Middle frontal gyrus (tissue), 1 donor: ENCODE measurements around the gene SLC22A4.

Experiments
- DNase-seq: peaks from one replicate; pipeline ENCODE4 v3.0.0-alpha.2; 2015; ENCODE audit warnings: low spot score; ENCODE audit errors: extremely low spot score

SLC22A4 gene

DNA sequence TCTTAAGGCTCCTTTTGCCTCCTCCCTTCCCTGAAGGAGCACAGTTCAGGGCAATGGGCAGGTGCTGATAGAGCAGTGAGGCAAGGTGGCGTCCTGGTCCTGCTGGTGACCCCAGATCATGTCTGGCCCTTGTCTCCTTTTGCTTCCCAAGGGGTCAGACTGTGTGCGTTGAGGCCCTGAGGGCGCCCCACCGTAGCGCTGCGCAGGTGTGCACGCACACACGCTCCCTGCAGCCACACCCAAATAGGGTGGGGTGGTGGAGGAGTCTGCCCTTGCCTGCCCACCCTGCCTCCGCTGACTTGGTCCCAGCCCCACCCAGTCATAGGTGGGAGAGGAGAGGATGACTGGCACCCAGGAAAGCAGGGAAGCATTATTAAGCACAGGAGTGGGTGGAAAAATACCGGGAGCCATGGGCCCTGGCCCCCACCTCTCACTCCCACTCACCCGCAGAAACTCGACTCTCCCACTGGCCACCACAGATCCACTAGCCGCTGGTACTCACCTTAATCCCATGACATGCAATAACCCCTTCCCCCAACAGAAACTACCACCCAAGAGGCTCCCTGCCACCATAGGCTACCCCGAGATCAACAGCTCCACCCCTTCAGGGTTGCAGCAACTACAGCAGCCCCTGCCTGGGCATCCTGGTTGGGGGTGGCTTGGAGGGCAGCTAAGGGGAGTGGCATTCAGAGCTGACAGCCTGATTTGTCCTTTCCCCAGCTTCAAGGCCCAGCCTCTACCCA is 20.0 kb upstream of the SLC22A4 start:
- no peak for DNase-seq

DNA sequence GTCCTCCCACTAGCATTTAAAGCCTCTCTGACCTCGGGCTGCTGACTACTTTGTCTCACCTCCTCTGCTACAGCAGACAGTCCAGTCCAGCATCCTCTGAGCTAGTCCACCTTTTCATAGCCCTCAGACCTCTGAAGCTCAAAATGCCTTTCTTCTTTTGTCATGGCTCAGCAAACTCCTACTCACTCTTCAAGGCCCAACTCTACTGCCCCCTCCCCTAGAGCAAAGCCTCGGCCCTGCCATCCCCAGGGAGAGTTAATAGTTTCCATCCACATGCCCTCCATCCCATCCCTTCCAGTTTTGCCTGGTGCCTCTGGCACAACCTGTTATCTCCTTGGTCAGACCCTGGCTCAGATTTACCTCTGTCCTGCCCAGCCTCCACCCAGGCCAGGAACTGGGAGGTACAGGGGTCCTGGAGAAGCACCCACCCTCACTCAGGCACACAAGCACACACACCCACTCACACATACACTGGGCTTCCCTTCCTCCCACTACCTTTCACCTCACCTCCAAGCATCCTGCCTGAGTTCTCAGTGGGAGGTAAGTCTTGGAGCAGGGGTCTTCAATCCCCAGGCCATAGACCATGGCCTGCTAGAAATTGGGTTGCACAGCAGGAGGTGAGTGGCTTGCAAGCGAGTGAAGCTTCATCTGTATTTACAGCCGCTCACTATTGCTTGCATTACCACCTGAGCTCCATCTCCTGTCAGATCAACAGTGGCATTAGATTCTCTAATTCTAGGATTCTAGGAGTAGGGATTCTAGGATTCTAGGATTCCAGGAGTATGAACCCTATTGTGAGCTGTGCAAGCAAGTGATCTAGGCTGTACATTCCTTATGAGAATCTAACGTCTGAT is 18.6 kb upstream of the SLC22A4 start:
- no peak for DNase-seq

DNA sequence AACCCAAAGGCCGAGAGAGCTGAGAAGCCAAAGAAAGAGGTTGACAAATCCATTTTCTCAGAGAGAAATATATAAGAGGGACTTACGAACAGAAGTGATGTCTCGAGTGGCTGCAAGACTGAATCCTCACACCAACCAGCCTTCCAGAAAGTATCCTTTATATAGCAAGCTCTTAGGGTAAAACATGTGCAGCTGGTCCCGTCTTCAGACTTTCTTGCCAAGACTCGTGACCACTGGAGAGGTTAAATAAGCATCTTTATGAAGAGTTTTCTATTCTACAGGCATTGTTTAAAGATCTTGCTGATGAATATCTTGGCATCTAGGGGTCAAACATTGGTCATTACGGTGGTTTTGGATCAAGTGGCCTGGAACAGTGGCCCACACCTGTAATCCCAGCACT is 16.9 kb upstream of the SLC22A4 start:
- no peak for DNase-seq

DNA sequence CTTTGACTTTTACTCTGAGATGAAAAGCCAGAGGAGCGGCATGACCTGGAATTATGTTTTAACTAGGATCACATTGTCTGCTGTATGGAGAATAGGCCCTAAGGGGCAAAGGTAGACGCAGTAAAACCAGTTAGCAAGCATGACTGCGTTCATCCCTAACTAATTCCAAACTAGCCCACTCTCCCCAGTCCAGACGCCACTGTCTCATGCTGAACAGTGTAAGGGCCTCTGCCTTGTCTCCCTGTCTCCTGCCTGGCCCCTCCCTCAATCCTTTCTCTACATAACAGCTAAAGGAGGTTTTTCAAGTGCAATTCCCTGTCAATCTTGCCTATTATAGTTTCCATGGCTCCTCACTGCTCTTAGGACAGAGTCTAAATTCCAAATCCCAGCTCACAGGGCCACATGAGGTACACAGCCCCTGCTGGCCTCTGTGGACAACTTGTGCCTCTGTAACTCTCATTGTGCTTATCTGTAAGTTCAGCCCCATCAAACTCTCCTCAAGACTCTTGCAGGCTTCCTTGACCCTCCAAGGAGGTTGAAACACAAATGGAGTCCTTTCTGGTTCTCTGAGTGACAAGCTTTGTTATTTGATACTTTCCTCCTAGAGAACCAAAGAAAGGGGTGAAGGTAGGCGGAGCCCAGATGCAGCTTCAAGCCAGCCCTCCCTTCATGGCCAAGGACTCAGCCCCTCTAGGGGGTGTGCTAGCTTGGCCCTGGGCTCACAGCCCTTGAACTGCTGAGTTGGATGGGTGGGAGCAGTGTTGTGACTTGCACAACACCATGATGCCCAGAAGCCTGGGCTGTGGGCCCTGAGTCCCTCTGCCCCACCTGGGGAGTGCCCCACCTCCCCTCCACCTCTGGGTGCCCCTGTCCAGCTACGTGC is 16.0 kb upstream of the SLC22A4 start:
- no peak for DNase-seq

DNA sequence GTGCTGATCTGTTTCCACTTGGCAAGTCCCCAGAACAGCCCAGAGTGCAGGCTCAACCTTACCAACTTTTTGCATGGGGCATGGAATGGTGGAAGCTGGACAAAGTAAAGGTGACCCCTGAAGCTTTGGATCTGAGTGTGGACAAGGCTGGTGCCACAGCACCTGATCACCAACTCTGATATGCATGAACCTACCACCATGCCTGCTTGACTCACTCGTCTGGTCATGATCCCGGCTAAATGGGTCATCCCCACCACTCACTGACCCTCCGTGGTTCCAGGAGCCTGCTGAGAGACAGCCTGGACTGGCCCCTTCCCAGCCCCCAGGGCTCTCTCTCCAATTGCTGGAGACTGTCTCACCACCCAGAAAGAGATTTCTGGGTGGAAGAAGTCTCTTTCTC is 14.4 kb upstream of the SLC22A4 start:
- DNase-seq: no peak

DNA sequence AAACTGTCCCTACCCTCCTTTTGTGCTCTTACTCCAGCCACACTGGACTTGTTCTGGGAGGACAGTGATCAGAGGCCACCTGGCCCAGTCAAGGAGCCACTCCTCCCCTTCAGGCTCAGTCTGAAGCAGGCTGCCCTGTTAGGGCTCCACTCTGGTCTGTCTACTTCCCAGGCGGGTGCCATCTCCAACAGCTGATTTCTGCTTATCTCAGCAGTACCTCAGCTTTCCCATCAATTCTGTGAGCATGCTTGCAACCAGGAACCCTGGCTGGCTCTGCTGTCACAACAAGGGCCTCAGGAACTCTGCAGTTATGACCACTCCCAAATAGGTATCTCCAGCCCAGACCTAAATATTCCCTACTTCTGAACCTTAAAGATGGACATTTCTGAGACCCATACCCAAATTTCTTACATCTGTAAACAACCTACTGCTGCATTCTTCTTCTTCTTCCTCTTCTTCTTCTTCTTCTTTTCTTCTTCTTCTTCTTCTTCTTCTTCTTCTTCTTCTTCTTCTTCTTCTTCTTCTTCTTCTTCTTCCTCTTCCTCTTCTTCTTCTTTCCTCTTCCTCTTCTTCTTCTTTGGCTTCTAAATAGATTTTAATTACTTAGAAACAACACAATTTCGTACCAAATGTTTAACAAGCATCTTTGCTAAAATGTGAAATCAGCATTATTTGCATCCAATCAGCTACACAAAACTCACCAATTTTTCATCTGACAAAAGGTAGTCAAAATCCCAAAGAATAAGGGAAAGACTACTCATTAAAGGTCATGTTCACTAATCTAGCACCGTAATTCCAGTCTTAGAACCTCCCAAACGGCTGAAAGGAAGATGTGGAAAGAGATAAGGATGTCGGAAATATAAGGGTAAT is 13.6 kb upstream of the SLC22A4 start:
- DNase-seq: no peak

DNA sequence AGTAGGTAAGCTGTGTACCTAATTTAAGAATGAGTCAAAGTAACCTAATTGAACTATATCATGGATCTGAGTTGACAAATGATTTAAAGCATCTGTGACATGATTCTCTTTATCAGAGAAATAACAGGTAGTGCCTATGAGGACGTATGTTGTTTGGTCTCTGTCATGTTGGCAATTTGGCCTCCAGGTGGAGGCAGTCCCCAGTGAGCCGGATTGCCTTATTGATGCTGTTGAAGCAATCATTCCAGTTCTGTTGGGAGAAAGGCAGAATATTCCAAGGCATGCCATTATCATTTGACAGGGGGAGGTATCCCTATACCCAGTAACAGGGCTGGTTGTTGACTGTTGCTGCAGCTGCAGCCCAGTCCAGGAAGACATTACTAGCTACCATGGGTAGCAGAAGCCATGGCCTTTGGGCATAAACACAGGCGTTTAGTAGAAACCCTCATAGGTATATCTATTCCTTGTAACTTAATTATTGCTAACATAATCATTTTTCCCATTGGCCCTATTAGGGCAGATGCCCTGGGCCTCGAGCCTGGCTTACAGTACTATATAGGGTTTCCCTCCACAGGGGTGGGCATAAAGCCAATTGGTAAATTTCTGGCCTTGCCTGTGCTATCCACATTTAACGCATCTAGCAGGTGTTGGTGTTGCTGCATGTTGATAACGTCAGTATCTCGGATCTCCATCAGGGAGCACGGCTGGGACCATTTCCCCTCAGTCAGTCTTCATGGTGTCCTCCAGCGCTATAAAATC is 12.2 kb upstream of the SLC22A4 start:
- no peak for DNase-seq

DNA sequence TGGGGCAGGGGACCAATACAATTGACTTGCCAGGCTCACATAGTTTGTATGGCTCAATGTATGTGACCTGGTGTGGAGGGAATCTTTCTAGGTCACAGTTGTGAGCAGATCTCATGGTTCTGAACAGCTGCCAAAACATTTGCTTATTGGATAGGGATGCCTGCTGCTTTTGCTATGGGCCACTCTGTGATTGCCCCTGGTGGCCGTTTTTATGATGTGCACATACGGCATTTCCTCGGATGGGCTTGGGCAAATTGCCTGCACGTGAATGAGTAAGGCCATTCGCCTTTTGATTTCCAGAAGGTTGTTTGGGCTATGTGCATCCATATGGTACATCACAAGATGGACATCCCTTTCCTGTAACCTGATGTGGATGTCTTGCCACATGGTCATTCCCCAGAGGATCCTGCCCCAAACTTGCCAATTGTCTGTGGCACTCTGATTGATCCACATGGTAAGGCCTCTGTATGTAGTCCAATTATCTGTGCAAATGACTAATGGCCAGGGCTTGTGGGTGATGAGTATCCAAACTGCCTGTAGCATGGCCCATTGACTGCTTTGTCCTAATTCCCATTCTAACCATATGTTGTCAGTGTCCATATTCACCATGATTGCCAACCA is 10.7 kb upstream of the SLC22A4 start:
- DNase-seq: no peak

DNA sequence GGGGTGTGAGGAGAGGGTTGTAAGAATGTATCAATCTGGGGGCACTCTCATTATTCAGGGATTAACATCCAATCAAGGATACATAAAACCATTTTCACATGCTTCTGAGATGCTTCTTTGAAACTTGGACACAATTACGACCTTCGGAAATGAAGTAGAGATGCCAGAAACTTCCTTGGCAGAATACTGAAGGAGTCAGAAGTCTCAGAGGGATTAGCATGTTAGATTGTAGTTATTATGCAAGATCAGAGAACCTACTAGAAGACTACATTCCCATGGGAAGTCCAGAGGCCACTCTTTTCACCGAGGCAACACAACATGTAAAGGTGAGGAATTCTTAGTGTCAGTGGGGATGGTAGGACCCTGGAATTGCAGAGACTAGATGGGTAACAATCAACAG is 5.1 kb upstream of the SLC22A4 start:
- DNase-seq: no peak

DNA sequence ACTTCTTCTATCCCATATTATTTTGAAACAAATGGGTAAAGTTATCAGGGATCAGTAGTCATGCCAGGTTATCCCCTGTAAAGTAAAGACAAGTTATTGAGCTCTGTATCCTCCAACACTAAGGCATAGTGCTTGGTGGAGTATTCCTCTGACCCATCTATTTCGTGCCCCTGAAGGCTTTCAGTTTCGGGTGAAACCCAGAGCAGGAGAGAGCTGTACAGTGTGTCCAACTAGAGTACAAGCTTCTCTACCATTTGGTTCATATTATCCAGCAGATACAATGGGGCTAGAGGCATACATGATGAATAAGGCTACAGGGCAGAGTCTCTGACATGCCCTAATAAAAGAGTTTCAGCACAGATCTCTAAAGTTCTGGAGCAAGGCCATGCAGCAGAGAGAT is 3.2 kb upstream of the SLC22A4 start:
- DNase-seq: no peak

DNA sequence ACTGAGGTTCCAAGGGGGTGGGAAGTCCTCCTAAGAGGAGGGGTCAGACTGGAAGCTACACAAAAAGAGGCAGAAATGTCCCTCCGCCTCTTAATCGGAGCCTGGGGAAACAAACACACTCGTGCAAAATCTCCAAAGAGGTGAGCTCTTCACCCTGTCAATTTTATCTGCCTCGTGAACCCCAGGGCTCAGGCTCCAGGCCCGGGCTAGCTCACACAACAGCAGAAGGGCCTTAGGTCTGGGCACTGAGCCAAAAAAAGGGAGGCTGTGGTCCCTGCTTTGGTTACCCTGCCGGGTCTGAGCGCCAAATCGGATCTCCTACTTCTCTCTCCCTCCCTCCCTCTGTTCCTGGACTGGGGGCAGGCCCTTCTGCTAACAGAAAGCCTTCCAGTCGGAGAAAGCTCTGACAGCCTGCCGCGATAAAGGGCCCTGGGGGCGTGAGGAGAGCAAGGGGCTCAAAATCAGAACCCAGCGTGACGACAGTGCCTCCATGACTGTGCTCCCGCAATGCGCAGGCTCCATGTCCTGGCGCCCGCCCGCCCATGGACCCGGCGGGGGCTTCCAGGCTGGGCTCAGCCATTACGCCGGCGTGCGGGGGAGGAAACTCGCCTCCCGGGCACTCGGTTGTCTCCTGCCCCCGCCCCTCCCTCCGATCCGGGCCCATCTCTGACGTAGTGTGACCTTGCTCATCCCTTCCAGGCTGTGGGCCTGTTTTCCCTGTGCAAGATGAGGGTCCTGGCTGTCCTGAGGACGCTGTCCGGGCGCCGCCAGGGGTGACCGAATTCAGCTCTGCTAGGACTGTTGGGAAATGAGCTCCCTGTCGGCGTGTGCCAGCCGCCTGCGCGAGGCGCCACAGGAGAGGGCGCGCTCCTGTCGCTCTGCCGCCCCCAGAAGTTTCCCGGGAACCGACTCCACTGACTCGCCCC is 865 bp upstream of the SLC22A4 start:
- peak; percentile 74 for DNase-seq

DNA sequence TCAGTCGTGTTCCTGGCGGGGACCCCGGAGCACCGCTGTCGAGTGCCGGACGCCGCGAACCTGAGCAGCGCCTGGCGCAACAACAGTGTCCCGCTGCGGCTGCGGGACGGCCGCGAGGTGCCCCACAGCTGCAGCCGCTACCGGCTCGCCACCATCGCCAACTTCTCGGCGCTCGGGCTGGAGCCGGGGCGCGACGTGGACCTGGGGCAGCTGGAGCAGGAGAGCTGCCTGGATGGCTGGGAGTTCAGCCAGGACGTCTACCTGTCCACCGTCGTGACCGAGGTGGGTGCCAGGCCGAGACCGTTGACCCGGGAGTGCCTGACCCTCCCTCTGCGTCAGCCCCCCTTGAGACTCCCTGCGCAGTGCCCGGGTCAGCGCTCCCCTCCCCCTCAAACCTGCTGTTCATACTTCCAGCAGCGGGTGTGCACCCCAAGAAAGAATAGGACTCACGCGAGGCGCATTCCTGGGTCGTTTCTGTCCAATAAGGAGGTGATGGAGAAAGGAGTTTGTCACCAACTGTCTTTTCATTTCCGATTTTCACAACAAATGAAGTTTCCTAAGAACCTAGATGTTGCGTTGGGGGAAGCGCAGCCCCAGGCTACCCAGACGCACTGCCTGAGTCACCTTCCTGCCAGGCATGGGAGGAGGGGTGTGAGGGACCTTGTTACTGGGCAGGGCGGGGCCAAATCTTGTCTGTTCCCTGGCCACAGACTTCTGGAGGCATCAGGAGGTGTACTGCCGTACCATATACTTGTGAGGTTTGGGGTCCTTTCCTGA is 722 bp downstream of the SLC22A4 start:
- no peak for DNase-seq

DNA sequence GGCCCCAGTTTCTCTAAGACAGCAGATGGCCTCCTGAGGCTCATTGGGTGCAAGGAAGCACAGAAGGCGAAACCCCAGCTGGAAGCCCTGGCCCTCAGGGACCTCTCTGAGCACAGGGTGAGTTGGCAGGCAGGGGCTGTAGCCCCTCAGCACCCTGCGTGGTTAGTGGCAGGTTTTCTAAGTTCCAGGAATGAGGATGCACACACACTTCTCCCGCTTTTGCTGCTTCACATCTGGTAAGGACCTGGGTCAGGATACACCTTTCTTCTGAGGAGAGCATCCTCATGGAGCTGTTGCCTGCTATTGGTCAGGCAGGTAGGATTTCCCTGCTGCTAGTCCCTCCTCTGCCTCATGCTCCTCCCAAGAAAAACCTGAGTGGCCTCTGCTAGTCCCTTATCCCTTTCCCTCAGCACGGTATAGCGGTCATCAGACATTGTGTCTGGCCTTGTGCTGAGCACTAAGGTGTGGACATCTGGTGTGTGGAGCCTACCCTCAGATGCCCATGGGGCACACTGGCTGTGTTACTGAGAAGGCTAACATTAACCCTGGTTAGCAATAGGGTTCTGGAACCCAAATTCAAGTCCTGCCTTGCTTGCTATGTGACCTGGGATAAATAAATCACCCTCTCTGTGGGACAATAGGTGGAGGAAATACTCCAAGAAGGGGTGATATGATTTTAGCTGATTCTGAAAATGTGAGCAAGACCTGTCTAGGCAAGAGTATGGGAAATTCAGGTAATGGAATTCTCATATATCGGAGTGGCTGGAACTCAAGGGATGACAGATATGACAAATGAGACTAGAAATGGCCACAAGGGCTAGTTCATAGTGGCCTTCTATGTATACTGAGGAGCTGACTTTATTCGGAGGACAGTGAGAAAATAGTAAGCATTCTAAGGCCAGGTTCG is 1.6 kb downstream of the SLC22A4 start:
- no peak for DNase-seq

DNA sequence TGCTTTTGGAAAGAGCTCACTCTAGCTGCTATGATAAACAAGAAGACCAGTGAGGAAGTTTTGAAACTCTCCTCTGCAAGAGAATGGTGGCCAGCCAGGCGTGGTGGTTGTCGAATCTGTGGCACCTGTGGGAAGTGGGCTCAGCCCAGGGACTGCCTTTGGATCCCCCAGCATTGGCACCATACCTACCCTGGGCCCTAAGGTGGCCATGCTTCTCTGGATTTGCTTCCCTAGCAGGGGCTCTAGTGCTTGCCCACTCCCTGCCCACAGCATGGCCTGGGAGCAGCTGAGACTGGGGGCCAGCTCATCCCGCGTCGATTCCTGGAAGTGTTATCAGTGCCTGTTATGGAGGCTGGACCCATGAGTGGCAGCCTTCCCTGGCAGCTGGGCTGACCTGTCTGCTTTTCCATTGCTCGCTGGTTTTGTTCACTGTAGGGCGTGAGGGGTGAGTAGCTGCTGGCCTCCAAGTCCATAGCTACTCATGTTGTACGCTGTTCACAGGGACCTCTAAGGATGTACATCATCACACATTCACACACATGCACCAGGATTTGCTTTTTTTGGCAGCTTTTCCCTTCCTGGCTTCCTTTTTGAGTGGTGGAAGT is 2.3 kb downstream of the SLC22A4 start:
- DNase-seq: no peak

DNA sequence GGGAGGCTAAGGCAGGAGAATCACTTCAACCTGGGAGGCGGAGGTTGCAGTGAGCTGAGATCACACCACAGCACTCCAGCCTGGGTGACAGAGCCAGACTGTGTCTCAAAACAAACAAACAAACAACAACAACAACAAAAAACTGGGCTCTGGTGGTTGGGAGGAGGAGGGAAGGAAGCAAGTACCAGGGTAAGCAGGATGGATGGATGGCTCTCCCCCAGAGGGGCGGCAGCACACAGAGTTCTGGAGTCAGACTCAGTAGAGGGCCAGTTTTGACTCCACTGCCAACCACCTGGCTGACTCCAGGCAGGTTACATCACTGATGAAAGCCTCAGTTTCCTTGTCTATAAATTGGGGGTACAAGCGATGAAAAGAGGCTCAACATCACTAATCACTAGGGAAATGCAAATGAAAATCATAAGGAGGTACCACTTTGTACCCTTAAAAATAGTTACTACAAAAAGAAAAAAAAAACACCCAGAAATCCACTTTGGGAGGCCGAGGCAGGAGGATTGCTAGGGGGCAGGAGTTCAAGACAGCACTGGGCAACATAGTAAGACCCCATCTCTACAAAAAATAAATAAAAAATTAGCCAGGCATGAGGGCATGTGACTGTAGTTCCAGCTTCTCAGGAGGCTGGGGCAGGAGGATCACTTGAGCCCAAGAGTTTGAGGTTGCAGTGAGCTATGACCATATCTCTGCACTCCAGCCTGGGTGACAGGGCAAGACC is 3.2 kb downstream of the SLC22A4 start:
- DNase-seq: no peak
